OCI-LY1 (cell line): Measurements from ENCODE around the gene ZNF382.

Experiments
- H2AFZ ChIP-seq: fragments of 200-600 bp; sonication (generic), shearing (Covaris generic); 2 replicates; pipeline ENCODE4 v1.6.0; 2014; ENCODE audit warnings: antibody characterized with exemption, mild to moderate bottlenecking, low read length
- H3F3A ChIP-seq: fragments of 200-600 bp; sonication (generic), shearing (Covaris generic); 2 replicates; pipeline ENCODE4 v1.6.0; 2014; ENCODE audit warnings: mild to moderate bottlenecking, antibody characterized with exemption, low read length, moderate library complexity; ENCODE audit not compliant: insufficient read depth
- H3K27ac ChIP-seq: fragments of 200-600 bp; sonication (generic); 2 replicates; pipeline ENCODE4 v1.5.1; 2014; ENCODE audit warnings: low read length, mixed run types, mild to moderate bottlenecking, low read depth; ENCODE audit not compliant: poor library complexity, severe bottlenecking
- H3K27me3 ChIP-seq: fragments of 200-600 bp; sonication (generic); 2 replicates; pipeline ENCODE4 v1.6.0; 2014; ENCODE audit warnings: antibody characterized with exemption, mild to moderate bottlenecking, low read length, moderate library complexity; ENCODE audit not compliant: insufficient read depth
- H3K36me3 ChIP-seq: fragments of 200-600 bp; sonication (generic); 2 replicates; pipeline ENCODE4 v1.6.1; 2014; ENCODE audit warnings: mild to moderate bottlenecking, antibody characterized with exemption, low read length, moderate library complexity, mixed read lengths; ENCODE audit not compliant: insufficient read depth
- H3K4me1 ChIP-seq: fragments of 200-600 bp; sonication (generic); 2 replicates; pipeline ENCODE4 v1.5.1; 2014; ENCODE audit warnings: mild to moderate bottlenecking, low read length, moderate library complexity; ENCODE audit not compliant: insufficient read depth, severe bottlenecking
- H3K4me2 ChIP-seq: fragments of 200-600 bp; sonication (generic), shearing (Covaris generic); 2 replicates; pipeline ENCODE4 v1.6.1; 2014; ENCODE audit warnings: low read length
- H3K4me3 ChIP-seq: fragments of 200-600 bp; sonication (generic); 2 replicates; pipeline ENCODE4 v1.5.1; 2014; ENCODE audit warnings: low read length, low read depth, mild to moderate bottlenecking, mixed read lengths; ENCODE audit not compliant: poor library complexity, severe bottlenecking
- H3K79me2 ChIP-seq: fragments of 200-600 bp; shearing (Covaris generic); 2 replicates; pipeline ENCODE4 v1.6.1; 2016; ENCODE audit warnings: mixed run types, low read length, mixed read lengths; ENCODE audit not compliant: insufficient read depth
- H3K9ac ChIP-seq: fragments of 200-600 bp; sonication (generic), shearing (Covaris generic); 2 replicates; pipeline ENCODE4 v1.6.1; 2014; ENCODE audit warnings: mild to moderate bottlenecking, low read length, mixed read lengths
- H3K9me2 ChIP-seq: fragments of 200-600 bp; sonication (generic), shearing (Covaris generic); 2 replicates; pipeline ENCODE4 v1.6.1; 2014; ENCODE audit warnings: low read depth, mild to moderate bottlenecking, low read length, mixed read lengths
- H3K9me3 ChIP-seq: fragments of 200-600 bp; shearing (Covaris generic); 2 replicates; pipeline ENCODE4 v1.6.1; 2014; ENCODE audit warnings: low read length, mixed read lengths
- H4K20me1 ChIP-seq: fragments of 200-600 bp; sonication (generic), shearing (Covaris generic); 2 replicates; pipeline ENCODE4 v1.6.0; 2016; ENCODE audit warnings: mild to moderate bottlenecking, low read length; ENCODE audit not compliant: insufficient read depth
- CTCF ChIP-seq: fragments of 200-600 bp; sonication (generic), shearing (Covaris generic); IDR thresholded peaks from 2 replicates; pipeline ENCODE4 v1.5.1; 2017; ENCODE audit warnings: mild to moderate bottlenecking, antibody characterized with exemption, low read length, moderate library complexity, mixed read lengths
- EZH2 ChIP-seq: fragments of 200-600 bp; sonication (generic), shearing (Covaris generic); IDR thresholded peaks from 2 replicates; pipeline ENCODE4 v1.8.0; 2017; ENCODE audit warnings: borderline replicate concordance, mixed run types, mild to moderate bottlenecking, antibody characterized with exemption, low read length, moderate library complexity, mixed read lengths

The ZNF382 gene

DNA sequence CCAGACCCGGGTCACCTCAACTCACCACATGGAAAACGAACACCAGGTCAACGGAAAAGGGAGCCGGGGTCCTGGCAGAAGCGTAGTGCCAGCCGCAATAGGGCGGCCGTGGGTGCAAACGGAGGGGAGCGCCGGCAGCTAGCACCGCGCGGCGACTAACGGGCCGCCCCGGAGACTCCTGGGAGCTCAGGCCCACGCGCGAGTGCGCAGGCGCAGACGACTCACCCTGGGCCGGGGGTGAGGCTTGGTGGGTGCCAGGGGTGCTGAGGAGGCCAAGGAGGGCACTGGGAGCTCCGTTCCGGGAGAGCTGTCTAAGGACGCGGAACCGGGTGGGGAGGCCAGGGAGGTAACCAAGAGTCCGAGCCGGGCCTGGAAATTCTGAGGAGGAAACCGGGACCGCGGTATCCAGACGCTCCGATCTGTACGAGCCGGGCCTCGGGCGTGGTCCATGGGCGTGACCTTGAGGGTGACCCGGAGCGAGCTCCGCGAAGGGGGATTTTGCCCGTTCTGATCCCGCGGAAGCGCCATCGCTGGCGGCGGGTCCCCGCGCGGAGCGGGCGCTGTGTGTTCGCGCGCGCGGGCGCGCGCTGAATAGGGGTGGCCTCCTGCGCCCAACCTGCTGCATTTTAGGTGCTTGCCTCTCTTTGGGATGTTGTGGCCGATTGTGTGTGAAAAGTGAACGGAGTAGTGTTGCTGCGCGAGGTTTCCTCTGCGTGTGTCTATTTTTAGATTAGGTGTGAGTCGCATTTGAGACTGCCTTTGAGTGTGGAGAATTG lies at the start of gene ZNF382:
Gene ZNF382, plus strand, starts transcription at position 213 of the 776 bp plus-strand sequence. CDS start 4,602 bp downstream, outside the sequence.
- peak within 1 kb of the TSS; percentile 82 for H3K27ac ChIP-seq
- peaks cover 23% of the 10 kb centered on the region for H3K4me1 ChIP-seq
- H3K79me2 ChIP-seq: peaks cover 29% of the 10 kb centered on the region
- TF ChIP-seq EZH2: no peak
- TF ChIP-seq CTCF: no peak
- H3K36me3 ChIP-seq: peaks cover 50% of the 10 kb centered on the region
- no peaks in the 10 kb centered on the region for H3F3A ChIP-seq
- no peaks in the 10 kb centered on the region for H3K27me3 ChIP-seq
- peak within 1 kb of the TSS; percentile 91 for H2AFZ ChIP-seq
- H3K9me3 ChIP-seq: peaks cover 19% of the 10 kb centered on the region; the same call in 1 of the 2 replicates
- peak within 1 kb of the TSS; percentile 96 for H3K9ac ChIP-seq
- H4K20me1 ChIP-seq: no peaks in the 10 kb centered on the region
- H3K4me3 ChIP-seq: peak within 1 kb of the TSS; percentile 93
- no peaks in the 10 kb centered on the region for H3K9me2 ChIP-seq
- peak within 1 kb of the TSS; percentile 75 for H3K4me2 ChIP-seq

- Histone ChIP-seq H3K4me3 (no peak overlapping the region), H3K27me3 (no peaks in the 10 kb centered on the region), H3K9ac (no peak overlapping the region), H3K9me3 (peaks cover 35% of the 10 kb centered on the region), H3F3A (no peaks in the 10 kb centered on the region), H4K20me1 (no peaks in the 10 kb centered on the region), H3K4me2 (no peak overlapping the region), H3K36me3 (peaks cover 85% of the 10 kb centered on the region), H3K79me2 (peaks cover 14% of the 10 kb centered on the region), H3K27ac (no peak overlapping the region), H3K4me1 (no peaks in the 10 kb centered on the region), H2AFZ (no peak overlapping the region), H3K9me2 (no peaks in the 10 kb centered on the region)
- TF ChIP-seq CTCF (no peak), EZH2 (no peak)
Measured at GRCh38 chr19:36564391-36564790, 40.7 kb upstream of the ZNF382 start.

DNA sequence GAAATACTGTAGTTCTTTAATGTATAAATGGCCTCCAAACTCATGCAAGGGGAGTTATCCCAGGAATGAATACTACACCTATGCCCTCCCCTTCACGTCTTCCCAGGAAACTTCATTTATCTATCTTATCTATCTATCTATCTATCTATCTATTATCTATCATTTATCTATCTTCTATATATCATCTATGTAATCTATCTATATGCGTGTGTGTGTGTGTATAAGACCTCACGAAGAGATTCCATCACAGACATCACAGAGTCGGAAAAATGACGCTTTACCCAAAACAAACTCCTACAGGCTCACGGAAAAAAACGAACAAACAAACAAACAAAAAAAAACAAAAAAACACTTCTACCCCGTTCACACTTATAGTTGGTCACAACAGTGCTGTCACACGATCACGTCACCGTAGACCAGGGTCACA lies 32.5 kb upstream of the ZNF382 start:
- no peaks in the 10 kb centered on the region for H3K9me2 ChIP-seq
- peak overlapping the region; percentile 81 for H3K9ac ChIP-seq
- peaks cover 27% of the 10 kb centered on the region for H3K79me2 ChIP-seq
- H3K4me1 ChIP-seq: peaks cover 20% of the 10 kb centered on the region
- peaks cover 71% of the 10 kb centered on the region for H3K36me3 ChIP-seq
- H4K20me1 ChIP-seq: no peaks in the 10 kb centered on the region
- no peak overlapping the region for H3K27ac ChIP-seq
- peak overlapping the region; percentile 76 for H3K4me2 ChIP-seq
- H3K9me3 ChIP-seq: peaks cover 8% of the 10 kb centered on the region
- peak overlapping the region; percentile 73 for H3K4me3 ChIP-seq
- H3K27me3 ChIP-seq: no peaks in the 10 kb centered on the region
- H2AFZ ChIP-seq: no peak overlapping the region
- H3F3A ChIP-seq: no peaks in the 10 kb centered on the region
- no peak for TF ChIP-seq CTCF
- no peak for TF ChIP-seq EZH2
